OCI-LY3 (cell line): ENCODE results near the gene TYW1.
"Not testable (repeated sequence)": the region's sequence is repeated elsewhere in the genome, so short reads cannot be mapped to it uniquely, and the experiment has no call there.

Experiments
- EZH2phosphoT487 ChIP-seq: fragments of 200-600 bp; shearing (Covaris generic); IDR thresholded peaks from 2 replicates; pipeline ENCODE4 v1.6.1; 2018; ENCODE audit warnings: antibody characterized with exemption, mixed run types, low read depth
- TF ChIP-seq, protein P1 (sequence below): fragments of 200-600, 300-600 bp; sonication (generic); IDR thresholded peaks from 2 replicates; pipeline ENCODE4 v1.5.1; 2014; ENCODE audit warnings: antibody characterized with exemption, low read length, low read depth

DNA sequence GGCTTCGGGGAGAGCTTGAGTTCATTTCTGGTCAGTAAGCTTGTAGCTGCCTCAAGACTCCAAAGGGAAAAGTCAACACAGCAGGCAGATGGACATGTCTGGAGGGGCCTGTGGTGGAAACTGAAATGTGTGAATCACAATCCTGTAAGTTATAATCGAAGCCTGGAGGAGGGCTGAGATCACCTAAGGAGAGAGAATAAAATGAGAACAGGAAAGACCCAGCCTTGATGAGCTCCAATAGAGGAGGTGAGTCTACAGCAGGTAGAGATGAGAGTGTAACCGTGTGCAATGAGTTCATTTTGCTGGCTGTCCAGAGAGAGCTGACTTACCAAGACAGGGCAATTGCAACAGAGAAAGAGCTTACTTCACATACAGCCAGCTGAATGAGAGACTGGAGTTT, 258.4 kb downstream of the TYW1 start:
- TF ChIP-seq, protein P1, sequence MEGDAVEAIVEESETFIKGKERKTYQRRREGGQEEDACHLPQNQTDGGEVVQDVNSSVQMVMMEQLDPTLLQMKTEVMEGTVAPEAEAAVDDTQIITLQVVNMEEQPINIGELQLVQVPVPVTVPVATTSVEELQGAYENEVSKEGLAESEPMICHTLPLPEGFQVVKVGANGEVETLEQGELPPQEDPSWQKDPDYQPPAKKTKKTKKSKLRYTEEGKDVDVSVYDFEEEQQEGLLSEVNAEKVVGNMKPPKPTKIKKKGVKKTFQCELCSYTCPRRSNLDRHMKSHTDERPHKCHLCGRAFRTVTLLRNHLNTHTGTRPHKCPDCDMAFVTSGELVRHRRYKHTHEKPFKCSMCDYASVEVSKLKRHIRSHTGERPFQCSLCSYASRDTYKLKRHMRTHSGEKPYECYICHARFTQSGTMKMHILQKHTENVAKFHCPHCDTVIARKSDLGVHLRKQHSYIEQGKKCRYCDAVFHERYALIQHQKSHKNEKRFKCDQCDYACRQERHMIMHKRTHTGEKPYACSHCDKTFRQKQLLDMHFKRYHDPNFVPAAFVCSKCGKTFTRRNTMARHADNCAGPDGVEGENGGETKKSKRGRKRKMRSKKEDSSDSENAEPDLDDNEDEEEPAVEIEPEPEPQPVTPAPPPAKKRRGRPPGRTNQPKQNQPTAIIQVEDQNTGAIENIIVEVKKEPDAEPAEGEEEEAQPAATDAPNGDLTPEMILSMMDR, result not testable (repeated sequence)
- not testable (repeated sequence) for TF ChIP-seq EZH2phosphoT487
